GM12892 (cell line): ENCODE results near the gene RARB.

Source experiments
- POLR2A ChIP-seq: IDR thresholded peaks from 2 replicates; pipeline ENCODE4 v1.6.1; 2011; ENCODE audit warnings: low read depth, low read length, control low read depth
- POLR2AphosphoS5 ChIP-seq: IDR thresholded peaks from 2 replicates; pipeline ENCODE4 v1.6.1; 2011; ENCODE audit warnings: low read depth, low read length, control low read depth
- TAF1 ChIP-seq: IDR thresholded peaks from 2 replicates; pipeline ENCODE4 v1.6.1; 2011; ENCODE audit warnings: low read depth, mild to moderate bottlenecking, control low read depth, low read length, borderline replicate concordance

DNA sequence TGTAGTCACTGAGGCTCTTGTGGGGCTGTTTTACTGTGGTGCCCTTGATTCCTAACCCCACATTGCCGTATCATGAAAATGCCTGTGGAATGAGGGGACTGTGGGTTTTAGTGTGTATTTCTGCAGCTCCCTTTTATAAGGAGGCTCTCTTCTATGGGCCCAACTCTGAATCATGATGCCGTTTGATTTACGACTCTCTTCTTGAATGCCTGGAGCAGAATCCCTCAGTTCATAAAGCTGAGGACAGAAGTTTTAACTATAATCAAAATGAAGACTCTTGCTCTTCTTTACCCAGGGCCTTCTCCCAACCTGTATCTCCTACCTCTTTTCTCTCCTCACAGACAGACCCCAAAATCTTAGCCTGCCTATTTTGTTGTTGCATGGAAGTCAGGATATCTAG lies 109.5 kb downstream of the RARB start:
- TF ChIP-seq POLR2A: no peak
- no peak for TF ChIP-seq POLR2AphosphoS5
- TF ChIP-seq TAF1: no peak
